Left lung (tissue), 10 donors: ENCODE results near the gene KRTAP19-6. TPM values are rescaled to one million over a fixed set of nuclear protein-coding genes. Genes with fewer than 3 reads are reported as not detected.

Experiments used
- ATAC-seq: fragments of 200-7000 bp; cut with Tn5 transposase; one replicate; pipeline ENCODE4 v1.9.1; 2020; ENCODE audit warnings: moderate library complexity
- DNase-seq, 4 donors: peaks; one replicate each; pipeline ENCODE4 v3.0.0-alpha.2; 2013 to 2020
- H3K27ac ChIP-seq, 2 donors: fragments of 200-600 bp; sonication (generic) in 1 of 2; one replicate each; pipeline versions ENCODE4 v1.5.0 to v1.8.0; 2020 to 2021
- H3K27me3 ChIP-seq, 2 donors: fragments of 200-600 bp; sonication (generic) in 1 of 2; one replicate each; pipeline versions ENCODE4 v1.5.0 to v1.8.0; 2020 to 2021
- H3K36me3 ChIP-seq, 2 donors: fragments of 200-600 bp; sonication (generic) in 1 of 2; one replicate each; pipeline versions ENCODE4 v1.5.0 to v1.8.0; 2020 to 2021
- H3K4me1 ChIP-seq, 2 donors: fragments of 200-600 bp; one replicate each; pipeline ENCODE4 v1.8.0; 2021
- H3K4me3 ChIP-seq, 2 donors: fragments of 200-600 bp; sonication (generic) in 1 of 2; one replicate each; pipeline versions ENCODE4 v1.5.0 to v1.8.0; 2020 to 2021; ENCODE audit warnings: mild to moderate bottlenecking in 1 of 2
- H3K9me3 ChIP-seq, 2 donors: fragments of 200-600 bp; sonication (generic) in 1 of 2; one replicate each; pipeline versions ENCODE4 v1.5.0 to v1.8.0; 2020 to 2021
- intact Hi-C, 2 donors: fragments of 100-400 bp; cut with DNase I; formaldehyde crosslinking; loops; one replicate each; pipeline versions ENCODE4 v1.11.2 to v1.14.2; 2022
- polyA plus RNA-seq, 6 donors: library from polyadenylated mRNA; unstranded; fragments of 120-200 nt; gene quantifications; one replicate each; pipeline ENCODE4 v1.2.1, GENCODE V29; 2013; ENCODE audit not compliant: insufficient read length in 6 of 6
- total RNA-seq, 2 donors: library from RNA; stranded (reverse); fragmentation: NEBNext Ultra II Directional; extraction: Animal tissue kit (Norgen Biotek cat#: 25700); gene quantifications; one replicate each; pipeline ENCODE4 v1.2.1, GENCODE V29; 2021
- TF ChIP-seq, protein P1 (sequence below), 2 donors: fragments of 200-600 bp; sonication (generic) in 1 of 2; IDR thresholded peaks; one replicate each; pipeline versions ENCODE4 v1.5.0 to v1.8.0; 2021; ENCODE audit warnings: antibody characterized with exemption in 2 of 2
- donor health status: DM: no; HTN: yes; CAD: no.
- donor health status: DM: no; HTN: no; CAD: no.

The KRTAP19-6 gene
- total and polyA plus RNA-seq, 8 donors = not detected

DNA sequence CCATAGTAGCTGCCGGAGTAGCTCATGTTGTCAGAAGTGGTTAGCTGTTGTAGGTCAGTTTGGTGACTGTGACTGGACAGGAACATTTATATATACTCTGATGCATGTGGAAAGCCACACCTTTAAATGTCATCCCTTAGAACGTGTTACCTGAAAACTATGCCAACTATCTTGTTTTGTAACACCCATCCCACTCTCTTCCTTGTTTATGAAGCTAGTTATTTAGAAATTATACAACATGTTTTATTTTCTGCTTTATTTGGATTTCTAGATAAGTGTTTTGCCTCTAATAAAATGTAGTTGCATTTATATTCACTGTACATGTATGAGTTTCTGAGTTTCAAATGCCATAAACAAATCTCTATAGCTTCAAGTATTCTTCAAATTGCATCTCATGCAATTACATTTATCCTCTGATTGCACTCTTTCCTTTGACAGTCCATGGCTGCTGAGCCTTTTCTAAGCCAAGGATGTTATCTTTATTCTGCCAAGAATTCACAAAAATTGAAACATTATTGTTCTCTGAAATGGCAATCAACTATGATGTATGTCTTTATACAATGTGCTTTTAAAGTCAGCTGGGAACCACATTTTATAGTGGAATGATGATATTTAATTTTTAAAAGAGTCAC is 19.7 kb upstream of the KRTAP19-6 start, which contains the start of gene KRTAP19-7:
TSS of gene KRTAP19-7 (minus strand) at position 51 of the 632 bp plus-strand sequence. CDS start at position 26, 25 bp downstream.
- DNase-seq (no peak), ATAC-seq (no peak)
- intact Hi-C loops = no loop called here
- Histone ChIP-seq H3K4me3 (no peak within 1 kb of the TSS), H3K27me3 (no peaks in the 10 kb centered on the region), H3K27ac (no peak within 1 kb of the TSS), H3K9me3 (no peaks in the 10 kb centered on the region), H3K36me3 (no peaks in the 10 kb centered on the region), H3K4me1 (no peaks in the 10 kb centered on the region)
- TF ChIP-seq, protein P1, sequence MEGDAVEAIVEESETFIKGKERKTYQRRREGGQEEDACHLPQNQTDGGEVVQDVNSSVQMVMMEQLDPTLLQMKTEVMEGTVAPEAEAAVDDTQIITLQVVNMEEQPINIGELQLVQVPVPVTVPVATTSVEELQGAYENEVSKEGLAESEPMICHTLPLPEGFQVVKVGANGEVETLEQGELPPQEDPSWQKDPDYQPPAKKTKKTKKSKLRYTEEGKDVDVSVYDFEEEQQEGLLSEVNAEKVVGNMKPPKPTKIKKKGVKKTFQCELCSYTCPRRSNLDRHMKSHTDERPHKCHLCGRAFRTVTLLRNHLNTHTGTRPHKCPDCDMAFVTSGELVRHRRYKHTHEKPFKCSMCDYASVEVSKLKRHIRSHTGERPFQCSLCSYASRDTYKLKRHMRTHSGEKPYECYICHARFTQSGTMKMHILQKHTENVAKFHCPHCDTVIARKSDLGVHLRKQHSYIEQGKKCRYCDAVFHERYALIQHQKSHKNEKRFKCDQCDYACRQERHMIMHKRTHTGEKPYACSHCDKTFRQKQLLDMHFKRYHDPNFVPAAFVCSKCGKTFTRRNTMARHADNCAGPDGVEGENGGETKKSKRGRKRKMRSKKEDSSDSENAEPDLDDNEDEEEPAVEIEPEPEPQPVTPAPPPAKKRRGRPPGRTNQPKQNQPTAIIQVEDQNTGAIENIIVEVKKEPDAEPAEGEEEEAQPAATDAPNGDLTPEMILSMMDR (IDR thresholded peaks at IDR 0.05) = no peak

DNA sequence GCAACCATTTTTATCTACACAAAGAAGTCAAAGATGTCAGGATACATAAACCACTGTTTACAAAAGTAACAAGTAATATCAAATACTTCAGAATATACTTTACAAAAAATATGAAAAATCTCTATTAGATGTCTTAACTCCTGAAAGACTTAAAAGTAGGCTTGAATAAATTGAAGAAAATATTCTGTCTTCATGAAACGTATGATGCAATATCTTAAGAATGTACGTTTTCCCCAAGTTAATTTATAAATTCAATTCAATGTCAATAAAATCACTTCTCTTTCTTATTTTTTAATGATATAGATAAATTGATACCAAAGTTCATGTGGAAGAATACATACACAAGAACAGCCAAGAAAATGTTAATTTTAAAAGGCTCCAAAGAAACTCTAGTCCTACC is 13.4 kb upstream of the KRTAP19-6 start:
- H3K27me3 ChIP-seq = no peaks in the 10 kb centered on the region
- intact Hi-C loops = no loop called here
- DNase-seq = no peak
- TF ChIP-seq, protein P1 (IDR thresholded peaks at IDR 0.05) = no peak
- H3K36me3 ChIP-seq = no peaks in the 10 kb centered on the region
- no peak for ATAC-seq
- no peak overlapping the region for H3K4me3 ChIP-seq
- no peaks in the 10 kb centered on the region for H3K9me3 ChIP-seq
- H3K4me1 ChIP-seq = no peaks in the 10 kb centered on the region
- H3K27ac ChIP-seq = no peak overlapping the region

DNA sequence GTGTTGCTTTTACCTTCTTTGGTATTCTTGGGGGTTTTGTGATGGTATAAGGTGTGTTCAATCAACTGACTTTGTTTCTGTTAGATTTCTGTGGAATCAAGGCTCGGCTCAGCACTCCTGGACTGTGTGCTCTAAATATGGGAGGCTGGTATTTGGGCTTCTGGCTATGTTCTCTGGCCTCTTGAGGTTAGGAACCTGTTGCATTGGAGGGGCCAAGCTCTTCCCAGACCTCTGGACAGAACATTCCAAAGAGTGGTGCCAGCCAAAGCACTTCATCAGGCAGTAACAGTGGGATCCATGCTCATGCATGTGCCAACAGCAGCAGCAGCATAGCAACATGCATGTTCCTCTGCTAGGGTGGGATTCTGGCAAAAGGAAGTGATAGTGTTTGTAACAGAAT is 11.1 kb upstream of the KRTAP19-6 start:
- H3K27ac ChIP-seq = no peak overlapping the region
- H3K9me3 ChIP-seq = no peaks in the 10 kb centered on the region
- H3K27me3 ChIP-seq = no peaks in the 10 kb centered on the region
- intact Hi-C loops = no loop called here
- H3K4me3 ChIP-seq = no peak overlapping the region
- ATAC-seq (no peak), DNase-seq (no peak)
- H3K4me1 ChIP-seq = no peaks in the 10 kb centered on the region
- TF ChIP-seq, protein P1 (IDR thresholded peaks at IDR 0.05) = no peak
- no peaks in the 10 kb centered on the region for H3K36me3 ChIP-seq

DNA sequence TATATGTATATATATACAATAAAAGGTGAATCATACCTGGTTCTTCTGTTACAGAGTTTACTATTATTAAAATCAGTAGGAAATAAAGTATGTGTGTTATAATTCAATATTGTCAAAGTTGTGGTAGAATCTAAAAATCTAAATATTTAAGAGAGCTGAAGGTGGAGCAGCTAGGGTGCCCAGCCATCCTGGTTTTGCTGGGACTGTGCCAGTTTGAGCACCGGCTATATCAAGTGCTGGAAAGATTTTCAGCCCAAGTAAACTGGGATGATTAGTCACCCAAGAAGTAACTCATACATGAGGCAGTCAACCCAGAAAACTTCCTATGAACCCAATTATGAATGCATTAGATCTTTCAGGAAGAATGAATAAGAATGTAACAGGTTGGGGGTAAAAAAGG is 22.8 kb downstream of the KRTAP19-6 start:
- no peaks in the 10 kb centered on the region for H3K36me3 ChIP-seq
- H3K27me3 ChIP-seq = no peaks in the 10 kb centered on the region
- H3K9me3 ChIP-seq = peaks cover 0 to 1% of the 10 kb centered on the region in 2 donors
- ATAC-seq (no peak), DNase-seq (no peak)
- TF ChIP-seq, protein P1 (IDR thresholded peaks at IDR 0.05) = no peak
- intact Hi-C loops = no loop called here
- no peaks in the 10 kb centered on the region for H3K4me1 ChIP-seq
- no peak overlapping the region for H3K4me3 ChIP-seq
- H3K27ac ChIP-seq = no peak overlapping the region

DNA sequence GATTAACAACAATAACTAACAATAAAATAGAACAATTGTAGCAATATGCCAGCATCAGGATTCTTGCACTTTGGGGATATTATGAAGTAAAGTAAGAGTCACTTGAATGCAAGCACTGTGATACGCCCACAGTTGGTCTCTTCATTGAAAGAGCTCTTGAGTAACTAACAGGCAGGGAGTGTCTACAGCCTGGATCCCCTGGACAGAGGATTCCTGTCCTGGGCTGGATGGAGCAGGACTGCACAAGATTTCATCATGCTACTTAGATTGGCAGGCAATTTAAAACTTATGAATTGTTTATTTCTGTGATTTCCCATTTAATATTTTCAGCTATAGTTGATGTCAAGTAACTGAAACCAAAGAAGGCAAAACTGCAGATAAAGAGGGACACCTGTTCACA is 26.0 kb downstream of the KRTAP19-6 start:
- Histone ChIP-seq H3K27ac (no peak overlapping the region), H3K9me3 (peaks cover 0 to 1% of the 10 kb centered on the region in 2 donors), H3K4me3 (no peak overlapping the region), H3K36me3 (no peaks in the 10 kb centered on the region), H3K4me1 (no peaks in the 10 kb centered on the region), H3K27me3 (no peaks in the 10 kb centered on the region)
- no peak for ATAC-seq
- intact Hi-C loops = no loop called here
- TF ChIP-seq, protein P1 (IDR thresholded peaks at IDR 0.05) = no peak
- no peak for DNase-seq
